ENCODE results near the gene SIPA1L3. TPM values are rescaled to one million over a fixed set of nuclear protein-coding genes. Genes with fewer than 3 reads are reported as not detected.

SIPA1L3 gene
- total and polyA plus RNA-seq, 9 of the 15 experiments (the other 6 are each of a cell fraction or from before 2014, with no cell fraction given), result 0.01 to 6.1 (median 2.5) TPM

DNA sequence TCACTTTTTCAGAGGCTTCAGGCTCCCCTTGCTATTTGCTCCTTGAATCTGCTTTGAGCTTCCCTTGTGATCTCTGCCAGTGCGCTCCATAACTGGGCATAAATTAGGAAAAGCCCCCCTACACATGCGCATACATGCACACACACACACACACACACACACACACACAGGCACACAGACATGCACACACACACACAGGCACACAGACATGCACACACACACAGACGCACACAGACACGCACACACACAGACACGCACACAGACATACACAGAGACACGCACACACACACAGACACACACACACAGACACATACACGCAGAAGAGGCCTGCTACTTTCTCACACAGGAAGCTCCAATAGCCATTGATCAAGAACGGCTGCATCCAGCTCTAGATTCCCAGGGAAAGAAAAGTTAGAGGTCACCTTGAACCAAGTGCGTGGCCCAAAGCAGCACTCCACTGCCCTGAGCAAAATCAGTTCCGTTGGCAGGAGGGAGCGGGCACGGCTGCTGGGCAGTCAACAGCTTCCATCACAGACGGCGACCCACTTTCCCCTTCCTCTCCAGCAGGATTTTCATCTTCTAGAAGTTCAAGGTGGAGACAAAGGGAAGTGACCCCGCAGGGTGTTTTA, 171.4 kb downstream of the SIPA1L3 start:
- H3K79me2 ChIP-seq (ENCODE audit: control insufficient read depth, insufficient read depth, low read length), result no peaks in the 10 kb centered on the region
- intact Hi-C loops (cut with micrococcal nuclease), result no loop called here
- POLR2A ChIA-PET, result no interaction called here

More for the DNA sequence above, 171.4 kb downstream of the SIPA1L3 start:
- no TSS peak for BruUV-seq (replicated peaks)
- in situ Hi-C loops (cut with MboI), result no loop called here
- H3K27me3 ChIP-seq (ENCODE audit: control insufficient read depth in 2 of 2, insufficient read depth in 2 of 2, low read length in 2 of 2), result peaks cover 0 to 9% of the 10 kb centered on the region in 2 experiments; a peak in 2 of 5 replicates
- TF ChIP-seq ZNF316 (IDR thresholded peaks at IDR 0.05) (no peak), ASH1L (IDR thresholded peaks at IDR 0.05; ENCODE audit: borderline replicate concordance, low read depth, partially characterized antibody) (no peak), MEF2A (IDR thresholded peaks at IDR 0.05; ENCODE audit: control insufficient read depth, low read depth, low read length) (no peak), ZKSCAN8 (CRISPR knock-in tag; IDR thresholded peaks at IDR 0.05) (no peak), ZFP36 (IDR thresholded peaks at IDR 0.05; ENCODE audit: low read depth, low read length, partially characterized antibody) (no peak), CHCHD3 (CRISPR knock-in tag; IDR thresholded peaks at IDR 0.05) (no peak), HCFC1 (IDR thresholded peaks at IDR 0.05; ENCODE audit: low read depth, low read length) (no peak), ZNF274 (IDR thresholded peaks at IDR 0.05; ENCODE audit: borderline replicate concordance, low read depth, low read length) (no peak), ZNF695 (CRISPR knock-in tag; IDR thresholded peaks at IDR 0.05) (no peak), ZNF764 (CRISPR knock-in tag; IDR thresholded peaks at IDR 0.05; ENCODE audit: low read depth) (no peak), KLF10 (CRISPR knock-in tag; IDR thresholded peaks at IDR 0.05) (no peak), PCBP1 (IDR thresholded peaks at IDR 0.05; ENCODE audit: low read depth, low read length, poor library complexity, severe bottlenecking) (no peak), ZNF408 (CRISPR knock-in tag; IDR thresholded peaks at IDR 0.05; ENCODE audit: low read depth) (no peak), ZNF589 (CRISPR knock-in tag; IDR thresholded peaks at IDR 0.05; ENCODE audit: low read depth) (no peak), FOXJ2 (tag; IDR thresholded peaks at IDR 0.05) (no peak)
- TF ChIP-seq, protein P1, sequence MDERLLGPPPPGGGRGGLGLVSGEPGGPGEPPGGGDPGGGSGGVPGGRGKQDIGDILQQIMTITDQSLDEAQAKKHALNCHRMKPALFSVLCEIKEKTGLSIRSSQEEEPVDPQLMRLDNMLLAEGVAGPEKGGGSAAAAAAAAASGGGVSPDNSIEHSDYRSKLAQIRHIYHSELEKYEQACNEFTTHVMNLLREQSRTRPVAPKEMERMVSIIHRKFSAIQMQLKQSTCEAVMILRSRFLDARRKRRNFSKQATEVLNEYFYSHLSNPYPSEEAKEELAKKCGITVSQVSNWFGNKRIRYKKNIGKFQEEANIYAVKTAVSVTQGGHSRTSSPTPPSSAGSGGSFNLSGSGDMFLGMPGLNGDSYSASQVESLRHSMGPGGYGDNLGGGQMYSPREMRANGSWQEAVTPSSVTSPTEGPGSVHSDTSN (CRISPR knock-in tag; IDR thresholded peaks at IDR 0.05; ENCODE audit: low read depth), result no peak
- TF ChIP-seq, protein P1 (tag; conservative IDR thresholded peaks at IDR 0.05; ENCODE audit: low read depth), result no peak
- CTCF ChIA-PET (ENCODE audit: low intra/inter-chr PET ratio), result no interaction called here
- no peaks in the 10 kb centered on the region for H3K9me1 ChIP-seq (ENCODE audit: control insufficient read depth, insufficient read depth, low read length)
- ATAC-seq (no peak), FAIRE-seq (peak; percentile 40), DNase-seq (ENCODE audit: extremely low read depth in 1 of 4, low spot score in 3 of 4) (no peak)
- WGBS (ENCODE audit: insufficient coverage, low coverage, missing lambda C conversion rate), result 44% methylated on average over 12 of the region's 15 CpGs
- no peaks in the 10 kb centered on the region; a peak in 1 of 5 replicates for H3K4me1 ChIP-seq (replicated peaks in 1 of 2; ENCODE audit: control insufficient read depth in 2 of 2, insufficient read depth in 2 of 2, low read length in 2 of 2)
- H3K36me3 ChIP-seq (ENCODE audit: control insufficient read depth, insufficient read depth, low read length), result no peaks in the 10 kb centered on the region
- no peak overlapping the region for H2AFZ ChIP-seq (ENCODE audit: low read depth, low read length)
- H3K4me2 ChIP-seq (ENCODE audit: insufficient read depth, low read length), result no peak overlapping the region
- H3K9me3 ChIP-seq (replicated peaks; ENCODE audit: control insufficient read depth, insufficient read depth, low read depth, low read length), result no peaks in the 10 kb centered on the region
- no peak overlapping the region for H3K4me3 ChIP-seq
- H3K27ac ChIP-seq (ENCODE audit: extremely low read depth, low read depth, low read length), result no peak overlapping the region
- H3K9ac ChIP-seq (ENCODE audit: insufficient read depth in 1 of 2, low read depth in 2 of 2, low read length in 2 of 2), result no peak overlapping the region
- H4K20me1 ChIP-seq (replicated peaks; ENCODE audit: control insufficient read depth, insufficient read depth, low read length), result no peaks in the 10 kb centered on the region; the same call in none of the 2 replicates

Data from K562 (cell line).